GM12878 (cell line): ENCODE data around the gene CA11. TPM values are rescaled to one million over a fixed set of nuclear protein-coding genes. Genes with fewer than 3 reads are reported as not detected.

ENCODE experiments used
- BCL3 ChIP-seq: IDR thresholded peaks from 2 replicates; pipeline ENCODE4 v1.6.1; 2011; ENCODE audit warnings: borderline replicate concordance, low read depth, mild to moderate bottlenecking, moderate library complexity, low read length; ENCODE audit not compliant: insufficient read depth, poor library complexity, severe bottlenecking
- CHD4 ChIP-seq: fragments of 200-600 bp; sonication (generic); IDR thresholded peaks from 2 replicates; pipeline ENCODE4 v1.6.1; 2016; ENCODE audit warnings: mild to moderate bottlenecking
- ELK1 ChIP-seq: IDR thresholded peaks from 2 replicates; pipeline ENCODE4 v1.6.1; 2012; ENCODE audit warnings: low read depth, low read length, improper control_type of control experiment
- EP300 ChIP-seq, 2 experiments: fragments of 150-350 bp in 1 of 2; IDR thresholded peaks; 2 replicates each; pipeline ENCODE4 v1.6.1; 2011 to 2012; ENCODE audit warnings: low read depth in 2 of 2, low read length in 2 of 2, borderline replicate concordance in 1 of 2, improper control_type of control experiment in 1 of 2, inconsistent platforms in 1 of 2; ENCODE audit not compliant: control insufficient read depth in 1 of 2
- IRF5 ChIP-seq: fragments of 450-650 bp; IDR thresholded peaks from 2 replicates; pipeline ENCODE4 v1.6.1; 2017; ENCODE audit warnings: borderline replicate concordance
- KLF5 ChIP-seq: fragments of 450-650 bp; IDR thresholded peaks from 2 replicates; pipeline ENCODE4 v1.6.1; 2014; ENCODE audit warnings: mild to moderate bottlenecking; ENCODE audit not compliant: partially characterized antibody
- MTA3 ChIP-seq: IDR thresholded peaks from 2 replicates; pipeline ENCODE4 v1.6.1; 2012; ENCODE audit warnings: low read length, inconsistent platforms, borderline replicate concordance
- MXI1 ChIP-seq: fragments of 150-350 bp; IDR thresholded peaks from 2 replicates; pipeline ENCODE4 v1.6.1; 2011; ENCODE audit warnings: low read depth, mild to moderate bottlenecking, inconsistent platforms, low read length, improper control_type of control experiment
- NBN ChIP-seq: fragments of 450-650 bp; IDR thresholded peaks from 2 replicates; pipeline ENCODE4 v1.6.1; 2016
- NR2C1 ChIP-seq: fragments of 450-650 bp; IDR thresholded peaks from 2 replicates; pipeline ENCODE4 v1.6.1; 2017; ENCODE audit warnings: antibody characterized with exemption, mild to moderate bottlenecking, moderate library complexity
- NR2F1 ChIP-seq: fragments of 450-650 bp; conservative IDR thresholded peaks from 2 replicates; pipeline ENCODE4 v1.6.1; 2017; ENCODE audit warnings: mild to moderate bottlenecking
- POLR2AphosphoS2 ChIP-seq: IDR thresholded peaks from 2 replicates; pipeline ENCODE4 v1.6.1; 2011; ENCODE audit warnings: low read depth, mild to moderate bottlenecking, low read length, improper control_type of control experiment, moderate library complexity
- POLR2AphosphoS5 ChIP-seq: IDR thresholded peaks from 2 replicates; pipeline ENCODE4 v1.6.1; 2011; ENCODE audit warnings: mild to moderate bottlenecking, low read length, inconsistent platforms
- SREBF2 ChIP-seq: IDR thresholded peaks from 2 replicates; pipeline ENCODE4 v1.6.1; 2012; ENCODE audit warnings: mild to moderate bottlenecking, low read length
- SUZ12 ChIP-seq: fragments of 200-600 bp; sonication (generic); IDR thresholded peaks from one replicate; pipeline ENCODE4 v1.6.1; 2018; ENCODE audit warnings: antibody characterized with exemption, mild to moderate bottlenecking; ENCODE audit not compliant: unreplicated experiment
- TCF3 ChIP-seq: IDR thresholded peaks from 2 replicates; pipeline ENCODE4 v1.6.1; 2012; ENCODE audit warnings: low read depth, mild to moderate bottlenecking, low read length, borderline replicate concordance; ENCODE audit not compliant: insufficient read depth
- ZBTB40 ChIP-seq: fragments of 450-650 bp; IDR thresholded peaks from 2 replicates; pipeline ENCODE4 v1.6.1; 2016; ENCODE audit warnings: mild to moderate bottlenecking, moderate library complexity, borderline replicate concordance
- ZNF207 ChIP-seq: fragments of 450-650 bp; IDR thresholded peaks from 2 replicates; pipeline ENCODE4 v1.6.1; 2014; ENCODE audit warnings: antibody characterized with exemption, mild to moderate bottlenecking, borderline replicate concordance
- polyA plus RNA-seq, 11 experiments: library from polyadenylated mRNA; depleted of rRNA in 4 of 11; unstranded in 6 of 11; stranded (reverse) in 5 of 11; fragments of >200 nt; fragmentation: Nextera tagmentation in 4 of 11; fragmentation: Illumina TruSeq in 1 of 11; extraction: Ambion mirVana in 4 of 11; extraction: Trizol in 1 of 11; gene quantifications; 1 replicate in 1 of 11; 2 replicates in 10 of 11; pipeline versions ENCODE4 v1.2.1 to v1.2.3, GENCODE V29; 2011 to 2016; ENCODE audit warnings: inconsistent platforms in 2 of 11, missing spikeins in 2 of 11, low read depth in 1 of 11
- total RNA-seq, 4 experiments: library from RNA; depleted of rRNA in 3 of 4; stranded (reverse); fragments of >200 nt in 3 of 4; fragmentation: Illumina TruSeq in 1 of 4; extraction: Trizol in 1 of 4; gene quantifications; 2 replicates each; pipeline versions ENCODE4 v1.2.1 to v1.2.3, GENCODE V29; 2013 to 2021

CA11 gene
- total and polyA plus RNA-seq, 10 of the 15 experiments (the other 5 are each of a cell fraction or from before 2014, with no cell fraction given) = 1.7 to 7.5 (median 2.4) TPM

- TF ChIP-seq POLR2AphosphoS2 (0 out of 2 replicates have a peak, but pooled peaks have one; percentile 74), MTA3 (no peak; the same call in 1 of the 2 replicates), ZNF207 (0 out of 2 replicates have a peak, but pooled peaks have one; percentile 47), SUZ12 (no peak), SREBF2 (no peak), NR2F1 (peak; percentile 80), ELK1 (no peak), POLR2AphosphoS5 (peak; percentile 82), ZBTB40 (peak; percentile 65; the same call in 1 of the 2 replicates), NR2C1 (peak; percentile 75), KLF5 (peak; percentile 88), CHD4 (no peak), IRF5 (no peak), MXI1 (0 out of 2 replicates have a peak, but pooled peaks have one; percentile 8), NBN (peak; percentile 35), EP300 (IDR thresholded peaks at IDR 0.05; ENCODE audit: borderline replicate concordance in 1 of 2, control insufficient read depth in 1 of 2, low read depth in 2 of 2, low read length in 2 of 2) (no peak), TCF3 (no peak), BCL3 (peak; percentile 10)
These were observed 7.8 kb downstream of the CA11 start (continued) for GRCh38 chr19:48637948-48638830.
